ENCODE results near the gene FAM237B. TPM values are rescaled to one million over a fixed set of nuclear protein-coding genes. Genes with fewer than 3 reads are reported as not detected.
"Not testable (repeated sequence)": the region's sequence is repeated elsewhere in the genome, so short reads cannot be mapped to it uniquely, and the experiment has no call there.

The FAM237B gene
- total RNA-seq, 2 experiments from 2014 or later, result not detected

DNA sequence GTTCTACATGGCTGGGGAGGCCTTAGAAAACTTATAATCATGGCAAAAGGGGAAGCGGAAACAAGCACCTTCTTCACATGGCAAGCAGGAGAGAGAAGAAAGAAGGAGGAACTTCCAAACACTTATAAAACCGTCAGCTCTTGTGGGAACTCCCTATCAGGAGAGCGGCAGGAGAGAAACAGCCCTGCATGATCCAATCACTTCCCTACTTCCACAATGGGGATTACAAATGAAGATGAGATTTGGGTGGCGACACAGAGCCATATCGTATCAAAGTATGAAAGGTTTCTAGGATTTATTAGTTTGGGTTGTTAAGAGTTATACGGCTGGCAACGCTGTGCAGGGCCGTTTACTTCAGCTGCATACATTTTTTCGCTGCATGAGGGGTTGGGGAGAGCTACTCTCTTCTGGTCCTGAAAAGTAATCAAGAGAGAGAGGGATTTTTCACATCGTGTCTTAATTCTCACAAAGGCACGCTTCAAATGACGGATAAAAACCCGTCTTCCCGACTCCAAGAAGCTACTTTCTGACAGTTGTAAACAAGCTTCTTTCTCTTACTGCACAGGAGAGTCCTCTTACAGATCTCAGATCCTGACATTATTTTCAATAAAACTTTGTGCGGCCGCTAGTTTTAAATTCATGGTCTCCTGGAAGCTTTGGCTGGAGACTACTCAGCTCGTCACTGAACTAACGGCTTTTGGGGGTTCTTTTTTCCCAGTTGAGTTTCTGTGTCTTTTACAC lies 24.7 kb upstream of the FAM237B start:
- CTCF ChIA-PET (ENCODE audit: unreplicated experiment), result interaction anchor here (0.9 to 1.0 kb wide), 2 partner anchors 11 to 61 kb away, joined by 3 read pairs; no protein-coding TSS in a partner anchor

GRCh38 chr7:90345016-90345415 lies 23.9 kb upstream of the FAM237B start:
- no peak for DNase-seq (ENCODE audit: low spot score)
- Histone ChIP-seq H3K4me1 (ENCODE audit: insufficient read depth, low read length, poor library complexity, severe bottlenecking) (peaks cover 20% of the 10 kb centered on the region), H3K4me3 (ENCODE audit: low read depth, low read length, poor library complexity, severe bottlenecking) (no peak overlapping the region), H3K4me2 (ENCODE audit: low read length) (no peak overlapping the region), H3K27ac (ENCODE audit: low read depth, low read length, poor library complexity, severe bottlenecking) (no peak overlapping the region), H3K36me3 (ENCODE audit: insufficient read depth, low read length) (peaks cover 14% of the 10 kb centered on the region), H4K20me1 (ENCODE audit: insufficient read depth, low read length) (no peaks in the 10 kb centered on the region), H3K79me2 (ENCODE audit: insufficient read depth, low read depth, low read length) (peaks cover 31% of the 10 kb centered on the region), H3K9me3 (ENCODE audit: low read length) (no peaks in the 10 kb centered on the region), H3K9me2 (ENCODE audit: insufficient read depth, low read length) (no peaks in the 10 kb centered on the region), H2AFZ (ENCODE audit: low read length) (peak overlapping the region; percentile 99)
- ChIA-PET POLR2A (interaction anchor here (0.6 kb wide), 1 partner anchor 588 kb away, joined by 3 read pairs; no protein-coding TSS in a partner anchor), CTCF (ENCODE audit: unreplicated experiment) (no interaction called here)
- no TSS peak for BruUV-seq (replicated peaks)
- intact Hi-C loops (cut with micrococcal nuclease; ENCODE audit: unreplicated experiment), result no loop called here
- TF ChIP-seq, protein P1, sequence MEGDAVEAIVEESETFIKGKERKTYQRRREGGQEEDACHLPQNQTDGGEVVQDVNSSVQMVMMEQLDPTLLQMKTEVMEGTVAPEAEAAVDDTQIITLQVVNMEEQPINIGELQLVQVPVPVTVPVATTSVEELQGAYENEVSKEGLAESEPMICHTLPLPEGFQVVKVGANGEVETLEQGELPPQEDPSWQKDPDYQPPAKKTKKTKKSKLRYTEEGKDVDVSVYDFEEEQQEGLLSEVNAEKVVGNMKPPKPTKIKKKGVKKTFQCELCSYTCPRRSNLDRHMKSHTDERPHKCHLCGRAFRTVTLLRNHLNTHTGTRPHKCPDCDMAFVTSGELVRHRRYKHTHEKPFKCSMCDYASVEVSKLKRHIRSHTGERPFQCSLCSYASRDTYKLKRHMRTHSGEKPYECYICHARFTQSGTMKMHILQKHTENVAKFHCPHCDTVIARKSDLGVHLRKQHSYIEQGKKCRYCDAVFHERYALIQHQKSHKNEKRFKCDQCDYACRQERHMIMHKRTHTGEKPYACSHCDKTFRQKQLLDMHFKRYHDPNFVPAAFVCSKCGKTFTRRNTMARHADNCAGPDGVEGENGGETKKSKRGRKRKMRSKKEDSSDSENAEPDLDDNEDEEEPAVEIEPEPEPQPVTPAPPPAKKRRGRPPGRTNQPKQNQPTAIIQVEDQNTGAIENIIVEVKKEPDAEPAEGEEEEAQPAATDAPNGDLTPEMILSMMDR (conservative IDR thresholded peaks at IDR 0.05; ENCODE audit: low read length), result no peak
- no peak for TF ChIP-seq EZH2phosphoT487 (IDR thresholded peaks at IDR 0.05; ENCODE audit: borderline replicate concordance, low read depth, low read length)

More for the DNA sequence above, 24.7 kb upstream of the FAM237B start:
- no peak for DNase-seq (ENCODE audit: low spot score)
- Histone ChIP-seq H3K9me3 (ENCODE audit: low read length) (no peaks in the 10 kb centered on the region), H3K79me2 (ENCODE audit: insufficient read depth, low read depth, low read length) (peaks cover 37% of the 10 kb centered on the region), H2AFZ (ENCODE audit: low read length) (peak overlapping the region; percentile 99), H3K36me3 (ENCODE audit: insufficient read depth, low read length) (peaks cover 19% of the 10 kb centered on the region), H3K4me1 (ENCODE audit: insufficient read depth, low read length, poor library complexity, severe bottlenecking) (peaks cover 20% of the 10 kb centered on the region), H3K4me3 (ENCODE audit: low read depth, low read length, poor library complexity, severe bottlenecking) (peak overlapping the region; percentile 84), H3K4me2 (ENCODE audit: low read length) (peak overlapping the region; percentile 97), H3K9me2 (ENCODE audit: insufficient read depth, low read length) (no peaks in the 10 kb centered on the region), H3K27ac (ENCODE audit: low read depth, low read length, poor library complexity, severe bottlenecking) (peak overlapping the region; percentile 28), H4K20me1 (ENCODE audit: insufficient read depth, low read length) (no peaks in the 10 kb centered on the region)
- BruUV-seq (replicated peaks), result TSS peak; percentile 96
- POLR2A ChIA-PET, result interaction anchor here (0.6 to 1.3 kb wide), 8 partner anchors 9 to 699 kb away, joined by 3 to 6 read pairs (median 4); no protein-coding TSS in a partner anchor
- intact Hi-C loops (cut with micrococcal nuclease; ENCODE audit: unreplicated experiment), result loop anchor here (1.0 kb wide), 1 partner anchor 58 kb away; the partner anchor contains the start of gene CLDN12
- no peak for TF ChIP-seq EZH2phosphoT487 (IDR thresholded peaks at IDR 0.05; ENCODE audit: borderline replicate concordance, low read depth, low read length)

- Histone ChIP-seq H3K27ac (ENCODE audit: low read depth, low read length, poor library complexity, severe bottlenecking) (no peak overlapping the region), H2AFZ (ENCODE audit: low read length) (no peak overlapping the region), H3K4me3 (ENCODE audit: low read depth, low read length, poor library complexity, severe bottlenecking) (no peak overlapping the region), H4K20me1 (ENCODE audit: insufficient read depth, low read length) (no peaks in the 10 kb centered on the region), H3K36me3 (ENCODE audit: insufficient read depth, low read length) (no peaks in the 10 kb centered on the region), H3K9me2 (ENCODE audit: insufficient read depth, low read length) (no peaks in the 10 kb centered on the region), H3K9me3 (ENCODE audit: low read length) (no peaks in the 10 kb centered on the region), H3K4me2 (ENCODE audit: low read length) (no peak overlapping the region), H3K4me1 (ENCODE audit: insufficient read depth, low read length, poor library complexity, severe bottlenecking) (no peaks in the 10 kb centered on the region), H3K79me2 (ENCODE audit: insufficient read depth, low read depth, low read length) (no peaks in the 10 kb centered on the region)
- TF ChIP-seq, protein P1 (conservative IDR thresholded peaks at IDR 0.05; ENCODE audit: low read length), result no peak
- TF ChIP-seq EZH2phosphoT487 (IDR thresholded peaks at IDR 0.05; ENCODE audit: borderline replicate concordance, low read depth, low read length), result no peak
- CTCF ChIA-PET (ENCODE audit: unreplicated experiment), result no interaction called here
- no TSS peak for BruUV-seq (replicated peaks)
- DNase-seq (ENCODE audit: low spot score), result no peak
- intact Hi-C loops (cut with micrococcal nuclease; ENCODE audit: unreplicated experiment), result no loop called here
- POLR2A ChIA-PET, result no interaction called here
Measured at GRCh38 chr7:90337106-90337505, 16.0 kb upstream of the FAM237B start.

DNA sequence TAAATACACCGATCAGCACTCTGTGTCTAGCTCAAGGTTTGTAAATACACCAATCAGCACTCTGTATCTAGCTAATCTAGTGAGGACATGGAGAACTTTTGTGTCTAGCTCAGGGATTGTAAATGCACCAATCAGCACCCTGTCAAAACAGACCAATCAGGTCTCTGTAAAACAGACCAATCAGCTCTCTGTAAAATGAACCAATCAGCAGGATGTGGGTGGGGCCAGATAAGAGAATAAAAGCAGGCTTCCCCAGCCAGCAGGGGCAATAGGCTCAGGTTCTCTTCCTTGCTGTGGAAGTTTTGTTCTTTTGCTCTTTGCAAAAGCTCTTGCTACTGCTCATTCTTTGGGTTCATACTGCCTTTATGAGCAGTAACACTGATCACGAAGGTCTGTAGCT lies 13.8 kb upstream of the FAM237B start:
- H3K9me2 ChIP-seq (ENCODE audit: insufficient read depth, low read length); H3K79me2 ChIP-seq (ENCODE audit: insufficient read depth, low read depth, low read length); H4K20me1 ChIP-seq (ENCODE audit: insufficient read depth, low read length); DNase-seq (ENCODE audit: low spot score); intact Hi-C loops (cut with micrococcal nuclease; ENCODE audit: unreplicated experiment); H3K4me2 ChIP-seq (ENCODE audit: low read length); H3K27ac ChIP-seq (ENCODE audit: low read depth, low read length, poor library complexity, severe bottlenecking); H3K9me3 ChIP-seq (ENCODE audit: low read length); H3K4me3 ChIP-seq (ENCODE audit: low read depth, low read length, poor library complexity, severe bottlenecking); H3K36me3 ChIP-seq (ENCODE audit: insufficient read depth, low read length); H2AFZ ChIP-seq (ENCODE audit: low read length); H3K4me1 ChIP-seq (ENCODE audit: insufficient read depth, low read length, poor library complexity, severe bottlenecking); BruUV-seq (replicated peaks): not testable (repeated sequence)
- ChIA-PET CTCF (ENCODE audit: unreplicated experiment) (interaction anchor here (1.1 kb wide), 1 partner anchor 11 kb away, joined by 3 read pairs; no protein-coding TSS in a partner anchor), POLR2A (interaction anchor here (1.4 kb wide), 1 partner anchor 68 kb away, joined by 4 read pairs; the partner anchor contains the start of gene CLDN12)

Data from OCI-LY7 (cell line).